K562 (cell line): ENCODE results near the gene SEC22A. TPM values are rescaled to one million over a fixed set of nuclear protein-coding genes. Genes with fewer than 3 reads are reported as not detected.
A peak's percentile ranks its signal among the peaks of the same experiment; 100 is the strongest.

Source experiments
- ARID3A ChIP-seq: IDR thresholded peaks from 2 replicates; pipeline ENCODE4 v1.6.1; 2012; ENCODE audit warnings: low read depth, low read length, improper control_type of control experiment, borderline replicate concordance
- C11orf30 ChIP-seq: fragments of 450-650 bp; IDR thresholded peaks from 2 replicates; pipeline ENCODE4 v1.6.1; 2016; ENCODE audit warnings: low read depth, mild to moderate bottlenecking
- CHD1 ChIP-seq: fragments of 200-600 bp; sonication (generic); IDR thresholded peaks from one replicate; pipeline ENCODE4 v1.6.1; 2012; ENCODE audit warnings: mild to moderate bottlenecking, moderate library complexity, low read length, inconsistent platforms
- CREM ChIP-seq: IDR thresholded peaks from 2 replicates; pipeline ENCODE4 v1.6.1; 2014; ENCODE audit warnings: antibody characterized with exemption, low read depth
- DEAF1 ChIP-seq: fragments of 450-650 bp; formaldehyde crosslinking; IDR thresholded peaks from 2 replicates; pipeline ENCODE4 v1.4.0; 2020; ENCODE audit warnings: mild to moderate bottlenecking, moderate library complexity
- ERF ChIP-seq: fragments of 450-650 bp; formaldehyde crosslinking; IDR thresholded peaks from 2 replicates; pipeline ENCODE4 v1.4.0; 2020; ENCODE audit warnings: mild to moderate bottlenecking, mixed read lengths
- MAFK ChIP-seq: IDR thresholded peaks from 2 replicates; pipeline ENCODE4 v1.6.1; 2011; ENCODE audit warnings: low read length, improper control_type of control experiment
- NCOA2 ChIP-seq, 2 experiments: fragments of 450-650 bp; IDR thresholded peaks; 2 replicates each; pipeline ENCODE4 v1.6.1; 2018; ENCODE audit warnings: mild to moderate bottlenecking in 2 of 2, moderate library complexity in 1 of 2; ENCODE audit not compliant: partially characterized antibody in 2 of 2
- NFE2 ChIP-seq: IDR thresholded peaks from 2 replicates; pipeline ENCODE4 v1.6.1; 2014; ENCODE audit warnings: antibody characterized with exemption, low read depth
- TSHZ1 ChIP-seq: fragments of 250-450 bp; sonication (Bioruptor Pico); IDR thresholded peaks from 2 replicates; pipeline ENCODE4 v1.4.0; 2020; ENCODE audit warnings: mild to moderate bottlenecking, moderate library complexity
- YY1 ChIP-seq, 3 experiments: IDR thresholded peaks; 2 replicates each; pipeline ENCODE4 v1.6.1; 2011; ENCODE audit warnings: low read length in 2 of 3, mild to moderate bottlenecking in 2 of 3, moderate library complexity in 2 of 3, borderline replicate concordance in 1 of 3, control low read depth in 1 of 3, low read depth in 1 of 3; ENCODE audit not compliant: insufficient read depth in 3 of 3, insufficient replicate concordance in 2 of 3, control insufficient read depth in 1 of 3, insufficient read length in 1 of 3; ENCODE audit errors: extremely low read depth in 1 of 3
- ZBTB17 ChIP-seq: fragments of 450-650 bp; formaldehyde crosslinking; IDR thresholded peaks from 2 replicates; pipeline ENCODE4 v1.4.0; 2020; ENCODE audit warnings: mild to moderate bottlenecking
- ZNF449 ChIP-seq: fragments of 250-450 bp; sonication (Bioruptor Pico); IDR thresholded peaks from 2 replicates; pipeline ENCODE4 v1.8.0; 2022; ENCODE audit warnings: moderate library complexity, mild to moderate bottlenecking, inconsistent platforms
- ZNF668 ChIP-seq: fragments of 250-450 bp; sonication (Bioruptor Pico); IDR thresholded peaks from 2 replicates; pipeline ENCODE4 v1.8.0; 2022; ENCODE audit warnings: mild to moderate bottlenecking, inconsistent platforms
- polyA plus RNA-seq, 8 experiments: library from polyadenylated mRNA; depleted of rRNA in 4 of 8; stranded (reverse) in 5 of 8; unstranded in 3 of 8; fragments of >200 nt; fragmentation: Nextera tagmentation in 2 of 8; fragmentation: Illumina TruSeq in 1 of 8; extraction: Ambion mirVana in 2 of 8; extraction: Trizol in 1 of 8; gene quantifications; 2 replicates each; pipeline versions ENCODE4 v1.2.1 to v1.2.3, GENCODE V29; 2011 to 2014; ENCODE audit warnings: inconsistent platforms in 1 of 8, missing spikeins in 1 of 8
- total RNA-seq, 7 experiments: library from RNA; depleted of rRNA in 6 of 7; stranded (reverse); fragments of >200 nt in 6 of 7; fragmentation: Illumina TruSeq in 2 of 7; extraction: Trizol in 2 of 7; gene quantifications; 2 replicates each; pipeline versions ENCODE4 v1.2.1 to v1.2.3, GENCODE V29; 2011 to 2021; ENCODE audit warnings: low replicate concordance in 1 of 7

The SEC22A gene
- total and polyA plus RNA-seq, 9 of the 15 experiments (the other 6 are each of a cell fraction or from before 2014, with no cell fraction given), result 7.9 to 44.5 (median 20.5) TPM

GRCh38 chr3:123272547-123272946 lies 70.8 kb downstream of the SEC22A start (continued):
- TF ChIP-seq TSHZ1 (CRISPR knock-in tag) (no peak), YY1 (IDR thresholded peaks at IDR 0.05; ENCODE audit: borderline replicate concordance in 1 of 3, control insufficient read depth in 1 of 3, extremely low read depth in 1 of 3, insufficient read depth in 3 of 3, insufficient read length in 1 of 3, insufficient replicate concordance in 2 of 3, low read depth in 1 of 3, low read length in 2 of 3) (no peak), MAFK (0 out of 2 replicates have a peak, but pooled peaks have one; percentile 21), ZNF668 (CRISPR knock-in tag) (no peak), ERF (no peak), ARID3A (no peak), ZBTB17 (CRISPR knock-in tag) (no peak), CHD1 (no peak), NCOA2 (IDR thresholded peaks at IDR 0.05; ENCODE audit: partially characterized antibody in 2 of 2) (no peak), DEAF1 (CRISPR knock-in tag) (no peak), C11orf30 (peak; percentile 55), CREM (no peak), ZNF449 (CRISPR knock-in tag) (no peak), NFE2 (peak; percentile 31; the same call in 1 of the 2 replicates)
